Stimulated activated CD4-positive, alpha-beta T cell treated with anti-CD3 and anti-CD28 coated beads, Interleukin-1b, Interleukin-23, amount 100 ng/mL, for 48 hours (primary cell): ENCODE measurements around the gene PRSS56.

Source experiments
- DNase-seq: peaks from one replicate; pipeline ENCODE4 v3.0.0-alpha.2; 2020

The PRSS56 gene

GRCh38 chr2:232519581-232520438 lies at the start of gene PRSS56:
Gene PRSS56 (plus strand): TSS chr2:232520388. CDS start chr2:232520599, 211 bp downstream.
- no peak for DNase-seq

DNA sequence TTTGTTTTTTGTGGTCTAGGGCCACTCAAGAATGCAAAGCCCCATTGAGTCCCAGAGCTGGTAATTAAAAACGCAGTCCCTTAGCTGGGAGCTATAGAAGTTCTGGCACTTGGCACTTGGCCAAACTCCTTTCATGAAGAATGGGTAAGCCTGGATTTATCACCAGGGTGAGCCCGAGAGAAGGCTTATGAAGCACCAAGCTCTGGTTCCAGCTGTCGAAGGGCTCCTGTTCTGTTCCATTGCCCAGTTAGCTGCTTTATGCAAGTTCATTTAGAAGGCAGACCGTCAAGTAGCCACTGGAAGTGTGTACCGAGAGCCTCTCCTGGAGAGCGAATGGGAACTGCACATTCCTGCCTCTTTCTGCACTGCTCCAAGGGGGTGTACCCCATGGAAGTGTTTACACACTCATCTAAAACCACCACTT lies 46.7 kb upstream of the PRSS56 start:
- DNase-seq, result no peak

- DNase-seq, result no peak
Observed at GRCh38 chr2:232476045-232476444, 44.1 kb upstream of the PRSS56 start.

DNA sequence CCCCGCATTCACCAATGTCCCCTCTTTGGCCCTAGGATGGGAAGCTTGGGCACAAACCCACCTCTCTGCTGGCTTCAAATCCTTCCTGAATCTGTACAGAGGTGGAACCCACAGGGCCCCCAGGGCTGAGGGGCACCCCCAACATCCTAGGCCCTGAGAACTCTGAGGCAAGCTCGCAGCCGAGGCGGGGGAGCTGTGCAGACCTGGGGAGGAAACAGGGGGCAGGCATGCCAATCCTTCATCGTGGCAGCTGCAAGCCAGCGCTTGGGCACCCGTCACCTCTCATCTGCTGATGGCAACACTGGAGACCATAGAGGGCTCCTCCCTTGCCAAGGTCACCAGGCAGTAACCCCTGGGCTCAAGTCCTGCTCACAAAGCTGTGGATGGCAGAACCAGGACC lies 43.4 kb upstream of the PRSS56 start:
- no peak for DNase-seq

DNA sequence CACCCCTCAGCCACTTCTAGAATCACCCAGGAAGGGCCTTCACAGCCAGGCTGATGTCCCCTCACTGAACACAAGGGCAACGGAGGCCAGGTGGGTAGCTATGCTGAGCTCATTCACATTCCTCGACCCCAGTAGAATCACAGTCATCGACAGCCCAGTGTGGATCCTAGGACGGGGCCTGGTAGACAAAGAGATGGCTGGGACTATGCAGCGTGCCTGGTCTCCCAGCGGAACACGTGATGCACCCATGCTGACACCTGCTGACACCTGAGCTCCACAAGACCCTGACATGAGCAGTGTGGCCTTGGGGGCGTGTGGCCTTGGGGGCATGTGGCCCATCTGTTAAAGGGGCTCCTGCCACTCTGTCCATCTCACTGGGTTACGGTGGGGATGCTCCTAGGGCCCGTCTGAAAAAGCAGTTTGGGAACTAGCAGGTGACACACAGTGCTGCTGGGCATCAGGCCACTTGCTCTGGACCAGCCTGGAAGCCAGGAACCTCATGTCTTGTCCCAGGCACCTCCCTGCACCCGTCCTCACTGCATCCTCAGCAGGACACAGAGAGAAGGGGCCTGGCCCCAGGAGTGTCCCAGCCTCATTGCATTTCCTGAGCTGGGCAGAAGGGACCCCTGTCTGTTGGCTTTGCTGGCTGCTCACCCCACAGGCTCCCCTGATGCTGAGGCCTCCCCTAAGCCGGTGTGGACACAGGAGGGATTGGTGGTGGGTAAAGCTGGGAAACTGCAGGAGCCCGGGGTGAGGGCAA lies 42.3 kb upstream of the PRSS56 start:
- no peak for DNase-seq

DNA sequence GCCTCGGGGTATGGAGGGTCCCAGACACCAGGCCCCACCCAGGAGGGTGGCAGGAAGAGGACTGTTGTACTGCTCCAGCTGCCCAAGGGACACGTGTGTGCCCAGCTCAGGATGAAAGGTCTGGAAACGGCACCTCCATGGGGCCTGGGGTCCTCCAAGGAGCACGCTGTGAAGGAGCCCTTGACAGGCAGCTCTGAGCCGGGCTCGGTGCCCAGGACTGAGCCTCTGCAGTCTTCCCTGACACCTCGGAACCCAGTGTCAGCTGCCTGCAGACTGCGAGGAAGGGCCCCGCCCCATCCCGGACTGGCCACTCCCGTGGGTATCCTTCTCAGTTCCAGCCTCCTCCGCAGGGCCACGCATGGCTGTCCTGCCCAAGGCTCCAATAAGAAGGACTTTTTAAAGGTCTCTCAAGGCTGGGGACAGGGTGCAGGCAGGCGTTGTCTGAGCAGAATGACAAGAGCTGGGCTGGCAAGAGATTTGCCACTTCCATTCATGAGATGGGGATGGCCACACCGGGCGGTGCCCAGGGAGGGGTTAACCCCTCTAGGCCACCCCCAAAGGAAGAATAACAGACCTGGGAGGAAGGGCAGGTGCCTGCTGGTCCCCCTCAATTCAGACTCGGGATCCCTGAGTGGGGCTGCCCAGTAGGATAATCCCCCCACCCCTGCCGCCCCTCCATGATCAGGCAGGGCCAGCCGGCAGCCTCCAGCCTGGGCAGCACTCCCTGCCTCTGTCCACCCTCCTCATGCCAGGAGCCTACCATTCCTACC lies 41.4 kb upstream of the PRSS56 start:
- DNase-seq, result no peak

DNA sequence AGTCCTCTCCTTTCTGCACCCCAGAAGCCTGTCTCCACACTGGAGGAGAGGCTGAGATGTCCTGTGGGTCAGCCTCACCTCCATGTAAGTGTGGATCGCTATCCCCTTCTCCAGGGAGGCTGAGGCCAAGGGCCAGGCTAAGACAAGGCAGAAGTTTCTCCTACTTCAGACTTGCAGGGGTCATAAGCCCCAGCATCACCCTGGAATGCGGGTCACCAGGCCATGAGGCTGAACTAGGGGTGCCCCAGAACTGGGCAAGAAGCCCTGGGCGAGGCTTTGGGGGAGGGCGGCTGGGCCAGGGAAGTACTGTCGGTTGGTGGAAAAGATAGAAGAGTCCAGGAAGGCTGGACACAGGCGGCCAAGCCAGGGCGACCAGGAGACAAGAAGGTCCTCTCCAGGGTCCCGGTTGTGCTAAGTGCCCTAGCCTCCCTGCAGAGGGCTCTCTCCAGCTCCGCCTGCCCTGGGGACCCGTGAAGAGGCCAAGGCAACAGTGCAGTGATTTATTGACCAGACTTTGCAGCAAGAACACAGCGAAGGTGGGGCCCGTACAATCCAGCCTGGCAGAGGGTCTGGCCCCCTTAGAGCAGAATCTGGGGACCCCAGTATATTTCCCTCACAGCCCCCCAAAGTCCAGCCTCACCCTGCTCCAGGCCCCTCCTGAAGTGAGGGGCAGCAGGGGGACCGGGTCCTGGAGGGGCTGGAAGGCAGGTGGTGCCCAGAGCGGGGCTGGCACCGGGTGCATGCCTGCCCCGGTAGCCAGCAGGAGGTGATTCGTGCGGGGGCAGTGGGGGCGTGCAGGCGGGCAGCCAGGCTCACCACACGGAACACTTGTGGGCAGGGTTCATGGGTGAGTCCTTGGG lies 40.6 kb upstream of the PRSS56 start:
- DNase-seq, result no peak

DNA sequence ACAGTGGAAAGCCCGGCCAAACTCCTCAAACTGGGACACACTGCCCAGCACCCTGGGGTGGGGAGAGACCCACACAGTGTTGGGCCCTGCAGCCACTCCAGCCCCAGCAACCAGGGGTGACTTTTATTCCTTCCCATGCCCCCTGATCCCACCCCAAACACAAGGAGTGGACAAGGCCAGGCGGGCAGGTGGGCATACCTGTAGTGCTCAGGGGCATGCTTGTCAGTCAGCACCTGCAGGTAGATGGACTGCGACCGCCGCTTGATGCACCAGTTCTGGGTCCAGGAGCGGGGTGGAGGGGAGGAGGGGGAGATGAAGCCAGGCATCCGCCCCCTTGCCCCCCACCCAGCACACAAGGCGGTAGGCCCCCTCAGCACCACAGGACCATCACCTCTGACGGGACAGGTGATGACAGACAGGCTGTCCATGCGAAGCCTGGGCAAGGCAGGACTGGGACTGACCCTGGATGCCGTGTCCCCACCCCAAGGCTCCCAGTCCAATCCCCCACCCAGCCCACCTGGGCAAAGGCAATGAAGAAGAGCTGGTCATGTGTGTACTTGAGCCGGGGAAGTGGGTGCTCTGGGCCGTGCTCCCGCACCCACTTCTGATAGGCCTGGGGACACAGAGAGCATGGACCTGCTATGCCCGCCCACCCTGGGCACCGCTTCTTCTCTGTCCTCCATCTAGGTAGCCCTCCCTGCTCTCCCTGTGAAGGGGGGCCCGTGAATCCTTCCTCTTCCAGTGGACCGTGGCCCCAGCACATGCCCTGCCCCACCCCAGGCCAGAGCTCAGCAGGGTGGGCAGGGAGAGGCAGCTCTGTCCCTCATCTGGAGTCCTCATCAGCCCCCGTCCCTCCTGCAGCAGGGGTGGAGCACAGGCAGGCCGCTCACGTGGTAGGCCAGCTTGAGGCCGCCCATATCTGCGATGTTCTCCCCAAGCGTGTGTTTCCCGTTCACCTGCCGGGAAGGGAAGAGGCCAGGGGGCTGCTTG lies 39.7 kb upstream of the PRSS56 start:
- DNase-seq, result no peak

- no peak for DNase-seq
Observed at GRCh38 chr2:232481322-232482140, 38.7 kb upstream of the PRSS56 start.

GRCh38 chr2:232482301-232483238 lies 37.6 kb upstream of the PRSS56 start:
- DNase-seq, result no peak

DNA sequence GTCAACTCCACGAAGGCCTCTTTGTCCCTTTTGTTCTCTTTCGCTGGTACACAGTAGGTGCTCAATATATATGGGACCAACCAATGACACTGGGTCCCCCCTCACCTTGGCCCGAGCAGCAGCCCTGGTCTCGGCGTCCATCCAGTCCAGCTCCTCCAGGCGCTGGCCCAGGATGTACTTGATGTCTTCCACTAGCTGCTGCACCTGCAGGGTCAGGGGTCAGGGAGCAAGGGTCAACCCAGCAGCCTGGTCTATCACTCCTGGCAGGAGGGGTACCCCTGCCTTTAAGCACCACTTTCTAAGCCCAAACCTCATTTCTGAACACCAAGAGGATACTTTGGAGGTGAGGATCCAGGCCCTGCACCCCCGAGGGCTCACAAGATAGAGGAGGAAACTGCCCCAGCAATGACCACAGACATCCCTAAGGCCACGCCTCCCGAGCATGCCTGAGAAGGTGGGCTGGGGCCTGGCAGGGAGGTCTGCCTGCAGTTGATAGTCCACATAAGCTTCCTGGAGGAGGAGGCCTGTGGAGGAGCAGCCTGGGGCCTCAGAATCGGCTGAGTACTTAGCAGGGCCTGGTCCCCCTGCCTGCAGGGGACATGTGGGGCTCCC lies 36.8 kb upstream of the PRSS56 start:
- DNase-seq, result no peak

- no peak for DNase-seq
Observed at GRCh38 chr2:232483923-232484627, 36.1 kb upstream of the PRSS56 start.

GRCh38 chr2:232484628-232485347 lies 35.4 kb upstream of the PRSS56 start:
- no peak for DNase-seq

- no peak for DNase-seq
Observed at GRCh38 chr2:232485348-232485756, 34.8 kb upstream of the PRSS56 start.

- DNase-seq, result no peak
Observed at GRCh38 chr2:232485757-232486557, 34.2 kb upstream of the PRSS56 start.
